ENCODE data around the gene IQSEC3. TPM values are rescaled to one million over a fixed set of nuclear protein-coding genes. Genes with fewer than 3 reads are reported as not detected.
"Not testable (repeated sequence)": the region's sequence is repeated elsewhere in the genome, so short reads cannot be mapped to it uniquely, and the experiment has no call there.

The IQSEC3 gene
- polyA plus RNA-seq, 1 donor from 2014 or later: 2.4 TPM

DNA sequence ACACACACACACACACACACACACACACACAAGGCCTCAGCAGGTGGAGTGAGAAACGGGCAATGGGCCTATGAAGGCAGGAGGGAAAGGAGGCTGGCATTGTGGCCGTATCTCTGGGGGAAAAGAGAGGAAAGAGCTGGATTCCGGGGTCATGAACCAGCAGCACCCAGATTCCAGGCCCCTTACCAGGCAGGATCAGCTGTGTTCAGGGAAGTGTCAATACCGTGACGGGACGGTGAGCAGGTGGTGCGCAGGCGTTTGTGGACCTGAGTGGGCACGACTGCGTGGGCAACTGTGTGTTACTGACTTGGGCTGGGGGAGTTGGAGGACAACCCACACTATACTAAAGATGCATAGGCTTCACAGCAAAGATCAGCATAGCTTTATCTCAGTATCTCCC is 9.5 kb downstream of the IQSEC3 start:
- not testable (repeated sequence) for H3K9me3 ChIP-seq (ENCODE audit: low read length); H3K27ac ChIP-seq (ENCODE audit: low read length); H3K9ac ChIP-seq (ENCODE audit: low read length); H3K79me2 ChIP-seq (replicated peaks; ENCODE audit: insufficient read depth, low read length); H3F3A ChIP-seq (ENCODE audit: insufficient read depth, low read length, poor library complexity, severe bottlenecking); H2AFZ ChIP-seq (ENCODE audit: low read depth, low read length); H3K4me2 ChIP-seq (ENCODE audit: low read length); H3K9me2 ChIP-seq (ENCODE audit: insufficient read depth, low read length); H3K4me3 ChIP-seq (ENCODE audit: low read length); H4K20me1 ChIP-seq (ENCODE audit: insufficient read depth); H3K36me3 ChIP-seq (ENCODE audit: insufficient read depth, low read length)
- H3K27me3 ChIP-seq (ENCODE audit: insufficient read depth, low read depth, low read length): peaks cover 17% of the 10 kb centered on the region

- peaks cover 17% of the 10 kb centered on the region for H3K27me3 ChIP-seq (ENCODE audit: insufficient read depth, low read depth, low read length)
- not testable (repeated sequence) for H3K79me2 ChIP-seq (replicated peaks; ENCODE audit: insufficient read depth, low read length); H2AFZ ChIP-seq (ENCODE audit: low read depth, low read length); H3K27ac ChIP-seq (ENCODE audit: low read length); H3K9me3 ChIP-seq (ENCODE audit: low read length); H4K20me1 ChIP-seq (ENCODE audit: insufficient read depth); H3K9ac ChIP-seq (ENCODE audit: low read length); H3K36me3 ChIP-seq (ENCODE audit: insufficient read depth, low read length); H3K4me3 ChIP-seq (ENCODE audit: low read length); H3F3A ChIP-seq (ENCODE audit: insufficient read depth, low read length, poor library complexity, severe bottlenecking); H3K9me2 ChIP-seq (ENCODE audit: insufficient read depth, low read length); H3K4me2 ChIP-seq (ENCODE audit: low read length)
Observed at GRCh38 chr12:76551-76950, 10.0 kb downstream of the IQSEC3 start.

DNA sequence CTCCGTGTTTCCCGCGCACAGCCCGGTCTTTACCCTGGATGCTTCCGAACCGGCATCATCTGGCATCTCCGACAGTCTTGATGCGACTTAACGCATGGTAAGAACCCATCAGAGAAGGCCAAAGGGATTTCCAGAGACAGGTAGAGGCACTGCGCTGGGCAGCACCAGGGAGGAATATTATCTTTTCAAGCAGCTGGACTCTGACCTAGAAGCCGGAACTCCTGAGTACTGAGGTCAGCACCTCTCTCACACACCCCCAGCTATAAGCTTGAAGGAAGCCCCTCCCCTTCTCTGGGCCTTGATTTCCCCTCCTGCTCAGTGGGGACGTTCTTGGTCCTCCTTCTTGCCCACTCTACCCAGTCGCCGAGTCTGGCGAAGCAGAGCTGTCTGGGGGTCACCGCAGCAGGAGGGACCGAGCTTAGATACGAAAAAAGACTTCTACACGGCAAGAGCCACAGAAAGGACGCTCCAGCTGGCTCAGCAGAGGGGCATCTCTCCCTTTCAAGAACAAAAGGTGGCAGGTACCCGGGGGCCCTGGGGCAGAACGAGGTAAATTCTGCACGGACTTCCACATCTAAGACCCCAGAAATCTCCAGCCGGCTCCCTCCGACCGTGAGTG is 10.6 kb downstream of the IQSEC3 start:
- not testable (repeated sequence) for H3K79me2 ChIP-seq (replicated peaks; ENCODE audit: insufficient read depth, low read length); H3K4me3 ChIP-seq (ENCODE audit: low read length); H3K4me2 ChIP-seq (ENCODE audit: low read length); H3F3A ChIP-seq (ENCODE audit: insufficient read depth, low read length, poor library complexity, severe bottlenecking); H4K20me1 ChIP-seq (ENCODE audit: insufficient read depth); H3K9ac ChIP-seq (ENCODE audit: low read length); H3K36me3 ChIP-seq (ENCODE audit: insufficient read depth, low read length); H3K9me3 ChIP-seq (ENCODE audit: low read length); H2AFZ ChIP-seq (ENCODE audit: low read depth, low read length); H3K27ac ChIP-seq (ENCODE audit: low read length); H3K9me2 ChIP-seq (ENCODE audit: insufficient read depth, low read length)
- H3K27me3 ChIP-seq (ENCODE audit: insufficient read depth, low read depth, low read length): peaks cover 17% of the 10 kb centered on the region

GRCh38 chr12:77769-78383 is 11.3 kb downstream of the IQSEC3 start:
- H3K4me3 ChIP-seq (ENCODE audit: low read length); H4K20me1 ChIP-seq (ENCODE audit: insufficient read depth); H3K27ac ChIP-seq (ENCODE audit: low read length); H3F3A ChIP-seq (ENCODE audit: insufficient read depth, low read length, poor library complexity, severe bottlenecking); H3K9me3 ChIP-seq (ENCODE audit: low read length); H3K79me2 ChIP-seq (replicated peaks; ENCODE audit: insufficient read depth, low read length); H3K4me2 ChIP-seq (ENCODE audit: low read length); H3K9me2 ChIP-seq (ENCODE audit: insufficient read depth, low read length); H2AFZ ChIP-seq (ENCODE audit: low read depth, low read length); H3K36me3 ChIP-seq (ENCODE audit: insufficient read depth, low read length); H3K9ac ChIP-seq (ENCODE audit: low read length): not testable (repeated sequence)
- peaks cover 17% of the 10 kb centered on the region for H3K27me3 ChIP-seq (ENCODE audit: insufficient read depth, low read depth, low read length)

DNA sequence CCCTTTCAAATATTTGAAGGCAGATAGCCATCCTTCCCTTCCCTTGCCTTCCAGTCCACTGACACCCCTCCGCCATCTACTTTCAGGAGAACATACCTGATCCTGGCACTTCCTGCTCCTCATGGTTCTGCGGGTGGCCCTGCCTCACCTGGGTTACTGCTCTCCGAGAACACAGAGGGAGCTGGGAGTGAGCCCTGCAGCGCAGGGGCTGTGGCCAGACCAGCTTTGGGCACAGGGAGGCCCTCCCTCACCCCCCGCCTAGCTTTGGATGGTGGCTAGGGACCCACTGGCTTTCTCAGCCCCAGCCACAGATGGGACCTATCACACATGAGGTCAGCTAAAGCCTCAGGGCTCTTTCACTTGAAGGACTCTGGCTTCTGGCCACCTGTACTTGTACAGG is 12.4 kb downstream of the IQSEC3 start:
- no peak overlapping the region for H2AFZ ChIP-seq (ENCODE audit: low read depth, low read length)
- H3K79me2 ChIP-seq (replicated peaks; ENCODE audit: insufficient read depth, low read length): no peaks in the 10 kb centered on the region
- no peaks in the 10 kb centered on the region for H3K36me3 ChIP-seq (ENCODE audit: insufficient read depth, low read length)

More for the DNA sequence above, 12.4 kb downstream of the IQSEC3 start:
- H3K9me2 ChIP-seq (ENCODE audit: insufficient read depth, low read length): no peaks in the 10 kb centered on the region
- H3K4me2 ChIP-seq (ENCODE audit: low read length): no peak overlapping the region
- no peaks in the 10 kb centered on the region for H3F3A ChIP-seq (ENCODE audit: insufficient read depth, low read length, poor library complexity, severe bottlenecking)
- no peak overlapping the region for H3K27ac ChIP-seq (ENCODE audit: low read length)
- peaks cover 17% of the 10 kb centered on the region for H3K27me3 ChIP-seq (ENCODE audit: insufficient read depth, low read depth, low read length)
- no peak overlapping the region for H3K9ac ChIP-seq (ENCODE audit: low read length)
- H3K4me3 ChIP-seq (ENCODE audit: low read length): no peak overlapping the region
- no peaks in the 10 kb centered on the region for H4K20me1 ChIP-seq (ENCODE audit: insufficient read depth)
- TF ChIP-seq, protein P1, sequence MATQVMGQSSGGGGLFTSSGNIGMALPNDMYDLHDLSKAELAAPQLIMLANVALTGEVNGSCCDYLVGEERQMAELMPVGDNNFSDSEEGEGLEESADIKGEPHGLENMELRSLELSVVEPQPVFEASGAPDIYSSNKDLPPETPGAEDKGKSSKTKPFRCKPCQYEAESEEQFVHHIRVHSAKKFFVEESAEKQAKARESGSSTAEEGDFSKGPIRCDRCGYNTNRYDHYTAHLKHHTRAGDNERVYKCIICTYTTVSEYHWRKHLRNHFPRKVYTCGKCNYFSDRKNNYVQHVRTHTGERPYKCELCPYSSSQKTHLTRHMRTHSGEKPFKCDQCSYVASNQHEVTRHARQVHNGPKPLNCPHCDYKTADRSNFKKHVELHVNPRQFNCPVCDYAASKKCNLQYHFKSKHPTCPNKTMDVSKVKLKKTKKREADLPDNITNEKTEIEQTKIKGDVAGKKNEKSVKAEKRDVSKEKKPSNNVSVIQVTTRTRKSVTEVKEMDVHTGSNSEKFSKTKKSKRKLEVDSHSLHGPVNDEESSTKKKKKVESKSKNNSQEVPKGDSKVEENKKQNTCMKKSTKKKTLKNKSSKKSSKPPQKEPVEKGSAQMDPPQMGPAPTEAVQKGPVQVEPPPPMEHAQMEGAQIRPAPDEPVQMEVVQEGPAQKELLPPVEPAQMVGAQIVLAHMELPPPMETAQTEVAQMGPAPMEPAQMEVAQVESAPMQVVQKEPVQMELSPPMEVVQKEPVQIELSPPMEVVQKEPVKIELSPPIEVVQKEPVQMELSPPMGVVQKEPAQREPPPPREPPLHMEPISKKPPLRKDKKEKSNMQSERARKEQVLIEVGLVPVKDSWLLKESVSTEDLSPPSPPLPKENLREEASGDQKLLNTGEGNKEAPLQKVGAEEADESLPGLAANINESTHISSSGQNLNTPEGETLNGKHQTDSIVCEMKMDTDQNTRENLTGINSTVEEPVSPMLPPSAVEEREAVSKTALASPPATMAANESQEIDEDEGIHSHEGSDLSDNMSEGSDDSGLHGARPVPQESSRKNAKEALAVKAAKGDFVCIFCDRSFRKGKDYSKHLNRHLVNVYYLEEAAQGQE (IDR thresholded peaks at IDR 0.05; ENCODE audit: borderline replicate concordance): no peak
- H3K9me3 ChIP-seq (ENCODE audit: low read length): no peaks in the 10 kb centered on the region

Data from neural cell (in vitro differentiated cells).